ENCODE measurements around the gene KIN. TPM values are rescaled to one million over a fixed set of nuclear protein-coding genes. Genes with fewer than 3 reads are reported as not detected.

The KIN gene
- total and polyA plus RNA-seq, 12 donors = 5.4 to 13.3 (median 7.2) TPM

GRCh38 chr10:7824251-7824650 is 36.5 kb upstream of the KIN start:
- no peak for TF ChIP-seq CTCF (IDR thresholded peaks at IDR 0.05)
- H3K4me3 ChIP-seq = no peak overlapping the region
- H3K4me1 ChIP-seq = peaks cover 0 to 30% (median 16%) of the 10 kb centered on the region in 9 donors
- peak overlapping the region in 1 of 10 donors; percentile 27 for H3K27ac ChIP-seq
- intact Hi-C loops (cut with DNase I) = no loop called here
- H3K27me3 ChIP-seq = no peaks in the 10 kb centered on the region
- ATAC-seq (no peak), DNase-seq (no peak)
- WGBS, 2 donors = 82 to 84% methylated on average over 3 of the region's 3 CpGs
- H3K9me3 ChIP-seq = no peaks in the 10 kb centered on the region
- H3K36me3 ChIP-seq = peaks cover 0 to 69% (median 17%) of the 10 kb centered on the region in 9 donors

GRCh38 chr10:7819121-7819460 is 31.3 kb upstream of the KIN start:
- peak overlapping the region; percentile 67 to 100 (median 96) for H3K4me3 ChIP-seq
- H3K27me3 ChIP-seq = peaks cover 0 to 7% (median 0%) of the 10 kb centered on the region in 7 donors
- DNase-seq (peak in 1 of 2 donors; percentile 34), ATAC-seq (peak; percentile 56 to 77 (median 70))
- intact Hi-C loops (cut with DNase I) = no loop called here
- peaks cover 0 to 29% (median 0%) of the 10 kb centered on the region in 9 donors for H3K36me3 ChIP-seq
- H3K4me1 ChIP-seq = peaks cover 0 to 30% (median 22%) of the 10 kb centered on the region in 9 donors
- TF ChIP-seq CTCF (IDR thresholded peaks at IDR 0.05) = peak in 5 of 9 donors; percentile 11 to 51 (median 45)
- no peaks in the 10 kb centered on the region for H3K9me3 ChIP-seq
- H3K27ac ChIP-seq = peak overlapping the region in 8 of 10 donors; percentile 61 to 88 (median 80)
- WGBS, 2 donors = 0 to 1% methylated on average over 17 of the region's 17 CpGs

- DNase-seq = peak; percentile 91 to 92
- Histone ChIP-seq H3K4me1 (peaks cover 0 to 29% (median 22%) of the 10 kb centered on the region in 9 donors), H3K36me3 (peaks cover 0 to 29% (median 0%) of the 10 kb centered on the region in 9 donors), H3K27ac (peak within 1 kb of the TSS in 9 of 10 donors; percentile 61 to 88 (median 83)), H3K4me3 (peak within 1 kb of the TSS; percentile 67 to 100 (median 96)), H3K27me3 (peaks cover 0 to 7% (median 0%) of the 10 kb centered on the region in 7 donors), H3K9me3 (no peaks in the 10 kb centered on the region)
- no peak for TF ChIP-seq CTCF (IDR thresholded peaks at IDR 0.05)
- peak; percentile 89 to 95 (median 93) for ATAC-seq
- WGBS, 2 donors = 0% methylated on average over 70 to 77 of the region's 77 CpGs
- intact Hi-C loops (cut with DNase I) = loop anchor here in 2 of 10 donors (1.0 kb wide), 2 partner anchors 30 to 237 kb away; partner anchors contain the start of gene ATP5F1C (in 1 of the 2)
These were observed 30.7 kb upstream of the KIN start, which contains the start of gene TAF3 for GRCh38 chr10:7818295-7819120. Gene TAF3 (plus strand): TSS chr10:7818505. CDS start chr10:7818710, 205 bp downstream.

- peak in 5 of 8 donors; percentile 1 to 12 (median 3) for ATAC-seq
- no peak for DNase-seq
- H3K27ac ChIP-seq = peak overlapping the region in 8 of 10 donors; percentile 61 to 88 (median 80)
- peaks cover 0 to 29% (median 22%) of the 10 kb centered on the region in 9 donors for H3K4me1 ChIP-seq
- peaks cover 0 to 7% (median 0%) of the 10 kb centered on the region in 7 donors for H3K27me3 ChIP-seq
- intact Hi-C loops (cut with DNase I) = loop anchor here in 2 of 10 donors (1.0 kb wide), 2 partner anchors 30 to 237 kb away; partner anchors contain the start of gene ATP5F1C (in 1 of the 2)
- H3K4me3 ChIP-seq = peak overlapping the region; percentile 67 to 100 (median 96)
- no peaks in the 10 kb centered on the region for H3K9me3 ChIP-seq
- 1% methylated on average over 10 of the region's 10 CpGs for WGBS, 2 donors
- peaks cover 0 to 24% (median 0%) of the 10 kb centered on the region in 9 donors for H3K36me3 ChIP-seq
- no peak for TF ChIP-seq CTCF (IDR thresholded peaks at IDR 0.05)
These were observed 30.1 kb upstream of the KIN start for GRCh38 chr10:7817984-7818294.

Data from heart right ventricle (tissue), 16 donors.